ENCODE data around the gene CLTA. TPM values are rescaled to one million over a fixed set of nuclear protein-coding genes. Genes with fewer than 3 reads are reported as not detected.
A peak's percentile ranks its signal among the peaks of the same experiment; 100 is the strongest.

Gene CLTA
- total RNA-seq, 2 donors from 2014 or later: 86.7 to 145 TPM

DNA sequence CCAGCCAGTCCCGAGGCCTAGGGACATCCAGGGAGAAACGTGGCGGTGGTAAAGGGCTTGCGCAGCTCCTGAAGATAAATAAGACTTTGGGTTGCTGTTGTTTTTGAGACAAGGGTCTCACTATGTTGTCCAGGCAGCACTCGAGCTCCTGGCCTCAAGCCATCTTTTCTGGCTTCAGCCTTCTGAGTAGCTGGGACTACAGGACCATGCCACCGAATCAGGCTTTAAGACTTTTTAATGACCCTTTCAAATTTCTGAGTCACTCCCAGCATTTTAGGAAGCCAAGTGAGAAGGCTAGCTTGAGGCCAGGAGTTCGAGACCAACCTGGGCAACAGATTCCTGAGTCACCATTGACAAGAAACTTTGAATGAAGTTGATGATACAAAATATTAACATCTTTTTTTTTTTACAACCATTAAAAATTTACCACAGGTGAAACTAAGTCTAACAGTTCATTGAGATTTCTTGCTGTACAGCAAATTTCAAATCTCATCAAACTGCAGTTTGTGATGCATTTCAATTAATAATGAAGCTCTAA lies 68.3 kb downstream of the CLTA start:
- Histone ChIP-seq H3K9me3 (no peaks in the 10 kb centered on the region), H3K27me3 (no peaks in the 10 kb centered on the region), H3K4me3 (peak overlapping the region in 1 of 2 donors; percentile 88), H3K27ac (peak overlapping the region; percentile 88 to 96 (median 93)), H3K36me3 (replicated peaks in 1 of 2; ENCODE audit: insufficient read depth in 1 of 2, low read depth in 2 of 2) (no peaks in the 10 kb centered on the region), H3K4me1 (peaks cover 14% of the 10 kb centered on the region)
- WGBS, 2 donors: 39 to 41% methylated on average over 6 to 7 of the region's 7 CpGs
- TF ChIP-seq, protein P1, sequence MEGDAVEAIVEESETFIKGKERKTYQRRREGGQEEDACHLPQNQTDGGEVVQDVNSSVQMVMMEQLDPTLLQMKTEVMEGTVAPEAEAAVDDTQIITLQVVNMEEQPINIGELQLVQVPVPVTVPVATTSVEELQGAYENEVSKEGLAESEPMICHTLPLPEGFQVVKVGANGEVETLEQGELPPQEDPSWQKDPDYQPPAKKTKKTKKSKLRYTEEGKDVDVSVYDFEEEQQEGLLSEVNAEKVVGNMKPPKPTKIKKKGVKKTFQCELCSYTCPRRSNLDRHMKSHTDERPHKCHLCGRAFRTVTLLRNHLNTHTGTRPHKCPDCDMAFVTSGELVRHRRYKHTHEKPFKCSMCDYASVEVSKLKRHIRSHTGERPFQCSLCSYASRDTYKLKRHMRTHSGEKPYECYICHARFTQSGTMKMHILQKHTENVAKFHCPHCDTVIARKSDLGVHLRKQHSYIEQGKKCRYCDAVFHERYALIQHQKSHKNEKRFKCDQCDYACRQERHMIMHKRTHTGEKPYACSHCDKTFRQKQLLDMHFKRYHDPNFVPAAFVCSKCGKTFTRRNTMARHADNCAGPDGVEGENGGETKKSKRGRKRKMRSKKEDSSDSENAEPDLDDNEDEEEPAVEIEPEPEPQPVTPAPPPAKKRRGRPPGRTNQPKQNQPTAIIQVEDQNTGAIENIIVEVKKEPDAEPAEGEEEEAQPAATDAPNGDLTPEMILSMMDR (IDR thresholded peaks at IDR 0.05): no peak
- no peak for TF ChIP-seq POLR2A (IDR thresholded peaks at IDR 0.05)
- ATAC-seq (peak; percentile 3), DNase-seq (peak in 2 of 4 donors; percentile 8 to 20)
- intact Hi-C loops (cut with DNase I): no loop called here

Other genes starting within 250 kb of the CLTA start
- gene OR2S2, start 232.8 kb upstream of the CLTA start, total RNA-seq: not detected
- gene RECK, start 154.0 kb upstream of the CLTA start, total RNA-seq: 1 to 10 TPM; 2.6 to 7.0 TPM
- 1 to 10 TPM; 1.6 to 4.4 TPM for gene GLIPR2, start 54.2 kb upstream of the CLTA start, total RNA-seq
- gene CCIN, start 21.5 kb upstream of the CLTA start, total RNA-seq: not detected
- 10 to 100 TPM in 1 of 2 donors, 1 to 10 TPM in 1; 7.3 to 15.8 TPM for gene GNE, start 67.5 kb downstream of the CLTA start, total RNA-seq
- gene RNF38, start 209.3 kb downstream of the CLTA start, total RNA-seq: 10 to 100 TPM in 1 of 2 donors, 1 to 10 TPM in 1; 8.9 to 14.0 TPM